GM12878 (cell line): ENCODE data around the gene LTBP2. TPM values are rescaled to one million over a fixed set of nuclear protein-coding genes. Genes with fewer than 3 reads are reported as not detected.

Experiments used
- ATAC-seq: fragments of 200-7000 bp; cut with Tn5 transposase; 3 replicates; pipeline ENCODE4 v1.9.1; 2020; ENCODE audit warnings: mild to moderate bottlenecking, moderate library complexity
- BruUV-seq: library from RNA; stranded (reverse); fragments of 400-500 nt; replicated peaks from 2 replicates; lab custom pipeline; 2021; lab: Mats Ljungman, UMichigan
- CTCF ChIA-PET: fragments of 300-600 bp; sonication (Branson Sonifier 250); formaldehyde crosslinking; extraction: SDS; loops from one replicate; lab custom pipeline; 2021; ENCODE audit warnings: inconsistent platforms; lab: Yijun Ruan, JAX
- POLR2A ChIA-PET: fragments of 350-600 bp; formaldehyde crosslinking; extraction: SDS; loops from one replicate; lab custom pipeline; 2021; ENCODE audit warnings: inconsistent platforms; lab: Charles Lee
- RAD21 ChIA-PET: fragments of 300-600 bp; sonication (Branson Sonifier 250); formaldehyde crosslinking; loops from one replicate; lab custom pipeline; 2023; ENCODE audit warnings: antibody characterized with exemption; ENCODE audit not compliant: unreplicated experiment; lab: Charles Lee
- SMC1A ChIA-PET: fragments of 300-600 bp; sonication (Branson Sonifier 250); formaldehyde crosslinking; loops from one replicate; lab custom pipeline; 2023; ENCODE audit not compliant: unreplicated experiment, uncharacterized antibody; lab: Charles Lee
- DNase-seq: peaks from one replicate; pipeline ENCODE4 v3.0.0-alpha.2; 2011; ENCODE audit warnings: low read depth, low spot score
- FAIRE-seq: peaks from 3 replicates; lab custom pipeline; 2011; peaks lifted over from hg19 to GRCh38; lab: Jason Lieb, UNC
- H2AFZ ChIP-seq: 2 replicates; pipeline ENCODE4 v1.6.0; 2011; ENCODE audit warnings: low read depth, low read length, control low read depth; ENCODE audit not compliant: control insufficient read depth
- H3K27ac ChIP-seq: 2 replicates; pipeline ENCODE4 v1.5.1; 2011; ENCODE audit warnings: control low read depth; ENCODE audit not compliant: control insufficient read depth, insufficient read depth
- H3K27me3 ChIP-seq, 2 experiments: replicated peaks in 1 of 2; 2 replicates each; pipeline versions ENCODE4 v1.6.0 to v1.6.1; 2011; ENCODE audit warnings: low read length in 1 of 2; ENCODE audit not compliant: control insufficient read depth in 2 of 2, insufficient read depth in 2 of 2
- H3K36me3 ChIP-seq, 2 experiments: 2 replicates each; pipeline ENCODE4 v1.5.1; 2011; ENCODE audit warnings: low read length in 1 of 2; ENCODE audit not compliant: control insufficient read depth in 2 of 2, insufficient read depth in 2 of 2
- H3K4me1 ChIP-seq: 2 replicates; pipeline ENCODE4 v1.6.1; 2011; ENCODE audit warnings: mild to moderate bottlenecking, low read length, moderate library complexity, mixed read lengths; ENCODE audit not compliant: control insufficient read depth, insufficient read depth
- H3K4me2 ChIP-seq: 2 replicates; pipeline ENCODE4 v1.6.0; 2011; ENCODE audit warnings: control low read depth; ENCODE audit not compliant: control insufficient read depth, insufficient read depth
- H3K4me3 ChIP-seq: fragments of 200-600 bp; sonication (generic); 2 replicates; pipeline ENCODE4 v1.5.1; 2016
- H3K79me2 ChIP-seq: 2 replicates; pipeline ENCODE4 v1.6.0; 2011; ENCODE audit warnings: low read length; ENCODE audit not compliant: control insufficient read depth, insufficient read depth
- H3K9ac ChIP-seq: 2 replicates; pipeline ENCODE4 v1.8.0; 2011; ENCODE audit warnings: low read length, control low read depth, mixed read lengths; ENCODE audit not compliant: control insufficient read depth, insufficient read depth
- H3K9me3 ChIP-seq: replicated peaks from 3 replicates; pipeline ENCODE4 v1.5.1; 2011; ENCODE audit warnings: mild to moderate bottlenecking, low read length; ENCODE audit not compliant: control insufficient read depth, insufficient read depth
- H4K20me1 ChIP-seq: 2 replicates; pipeline ENCODE4 v1.6.0; 2011; ENCODE audit not compliant: control insufficient read depth, insufficient read depth
- BCL11A ChIP-seq: IDR thresholded peaks from 2 replicates; pipeline ENCODE4 v1.6.1; 2011; ENCODE audit warnings: low read depth, low read length
- CBFB ChIP-seq: IDR thresholded peaks from 2 replicates; pipeline ENCODE4 v1.6.1; 2016; ENCODE audit warnings: antibody characterized with exemption, low read depth
- CREM ChIP-seq: IDR thresholded peaks from 2 replicates; pipeline ENCODE4 v1.6.1; 2014; ENCODE audit warnings: antibody characterized with exemption, low read depth
- DPF2 ChIP-seq: fragments of 450-650 bp; IDR thresholded peaks from 2 replicates; pipeline ENCODE4 v1.6.1; 2017; ENCODE audit warnings: mild to moderate bottlenecking
- IKZF1 ChIP-seq: fragments of 450-650 bp; conservative IDR thresholded peaks from 2 replicates; pipeline ENCODE4 v1.6.1; 2017; ENCODE audit warnings: antibody characterized with exemption, mild to moderate bottlenecking
- KLF5 ChIP-seq: fragments of 450-650 bp; IDR thresholded peaks from 2 replicates; pipeline ENCODE4 v1.6.1; 2014; ENCODE audit warnings: mild to moderate bottlenecking; ENCODE audit not compliant: partially characterized antibody
- MYC ChIP-seq: IDR thresholded peaks from 2 replicates; pipeline ENCODE4 v1.6.1; 2011; ENCODE audit warnings: mild to moderate bottlenecking, low read length, moderate library complexity, inconsistent platforms; ENCODE audit not compliant: insufficient read depth, insufficient replicate concordance, insufficient read length, severe bottlenecking
- POLR2A ChIP-seq: IDR thresholded peaks from 2 replicates; pipeline ENCODE4 v1.6.1; 2011; ENCODE audit warnings: low read depth, mild to moderate bottlenecking, low read length
- POLR2AphosphoS5 ChIP-seq: IDR thresholded peaks from 2 replicates; pipeline ENCODE4 v1.6.1; 2011; ENCODE audit warnings: mild to moderate bottlenecking, low read length, inconsistent platforms
- POU2F2 ChIP-seq: IDR thresholded peaks from 3 replicates; pipeline ENCODE4 v1.6.1; 2011; ENCODE audit warnings: low read depth, mild to moderate bottlenecking, low read length, borderline replicate concordance
- RELA ChIP-seq: fragments of 450-650 bp; IDR thresholded peaks from 2 replicates; pipeline ENCODE4 v1.8.0; 2014; ENCODE audit warnings: borderline replicate concordance; ENCODE audit not compliant: partially characterized antibody
- RFX5 ChIP-seq: IDR thresholded peaks from 2 replicates; pipeline ENCODE4 v1.6.1; 2011; ENCODE audit warnings: low read depth, low read length, improper control_type of control experiment
- SP1 ChIP-seq: IDR thresholded peaks from one replicate; pipeline ENCODE4 v1.6.1; 2011; ENCODE audit warnings: low read depth, low read length
- SUZ12 ChIP-seq: fragments of 200-600 bp; sonication (generic); IDR thresholded peaks from one replicate; pipeline ENCODE4 v1.6.1; 2018; ENCODE audit warnings: antibody characterized with exemption, mild to moderate bottlenecking; ENCODE audit not compliant: unreplicated experiment
- ZNF207 ChIP-seq: fragments of 450-650 bp; IDR thresholded peaks from 2 replicates; pipeline ENCODE4 v1.6.1; 2014; ENCODE audit warnings: antibody characterized with exemption, mild to moderate bottlenecking, borderline replicate concordance
- ZSCAN29 ChIP-seq: fragments of 450-650 bp; IDR thresholded peaks from 2 replicates; pipeline ENCODE4 v1.6.1; 2017; ENCODE audit warnings: mild to moderate bottlenecking, moderate library complexity
- WGBS: methylation state at CpG from one replicate; pipeline ENCODE4 v1.1.6; 2016; ENCODE audit warnings: low lambda C conversion rate; ENCODE audit not compliant: insufficient replicate concordance, insufficient coverage; ENCODE audit errors: missing lambda C conversion rate; 5-methylcytosine and 5-hydroxymethylcytosine counted together
- in situ Hi-C: fragments of 300-500 bp; cut with MboI; formaldehyde crosslinking; loops from 9 replicates; pipeline ENCODE4 v1.14.3; 2018; ENCODE audit warnings: mixed read lengths
- intact Hi-C: fragments of 100-400 bp; cut with micrococcal nuclease; formaldehyde crosslinking; loops from one replicate; pipeline ENCODE4 v1.14.2; 2022; ENCODE audit not compliant: unreplicated experiment
- polyA plus RNA-seq, 11 experiments: library from polyadenylated mRNA; depleted of rRNA in 4 of 11; unstranded in 6 of 11; stranded (reverse) in 5 of 11; fragments of >200 nt; fragmentation: Nextera tagmentation in 4 of 11; fragmentation: Illumina TruSeq in 1 of 11; extraction: Ambion mirVana in 4 of 11; extraction: Trizol in 1 of 11; gene quantifications; 1 replicate in 1 of 11; 2 replicates in 10 of 11; pipeline versions ENCODE4 v1.2.1 to v1.2.3, GENCODE V29; 2011 to 2016; ENCODE audit warnings: inconsistent platforms in 2 of 11, missing spikeins in 2 of 11, low read depth in 1 of 11
- total RNA-seq, 4 experiments: library from RNA; depleted of rRNA in 3 of 4; stranded (reverse); fragments of >200 nt in 3 of 4; fragmentation: Illumina TruSeq in 1 of 4; extraction: Trizol in 1 of 4; gene quantifications; 2 replicates each; pipeline versions ENCODE4 v1.2.1 to v1.2.3, GENCODE V29; 2013 to 2021
- TF ChIP-seq, protein P1 (sequence below): IDR thresholded peaks from 2 replicates; pipeline ENCODE4 v1.6.1; 2012; ENCODE audit warnings: low read depth, low read length, improper control_type of control experiment
- TF ChIP-seq, protein P2 (sequence below): IDR thresholded peaks from 2 replicates; pipeline ENCODE4 v1.6.1; 2012; ENCODE audit warnings: low read length, inconsistent platforms
- TF ChIP-seq, protein P3 (sequence below): fragments of 450-650 bp; IDR thresholded peaks from 2 replicates; pipeline ENCODE4 v1.6.1; 2018; ENCODE audit warnings: mild to moderate bottlenecking, low read depth, moderate library complexity; ENCODE audit not compliant: partially characterized antibody

Gene LTBP2
- total and polyA plus RNA-seq, 10 of the 15 experiments (the other 5 are each of a cell fraction or from before 2014, with no cell fraction given), result 0.03 to 0.23 (median 0.06) TPM; not detected in 1

DNA sequence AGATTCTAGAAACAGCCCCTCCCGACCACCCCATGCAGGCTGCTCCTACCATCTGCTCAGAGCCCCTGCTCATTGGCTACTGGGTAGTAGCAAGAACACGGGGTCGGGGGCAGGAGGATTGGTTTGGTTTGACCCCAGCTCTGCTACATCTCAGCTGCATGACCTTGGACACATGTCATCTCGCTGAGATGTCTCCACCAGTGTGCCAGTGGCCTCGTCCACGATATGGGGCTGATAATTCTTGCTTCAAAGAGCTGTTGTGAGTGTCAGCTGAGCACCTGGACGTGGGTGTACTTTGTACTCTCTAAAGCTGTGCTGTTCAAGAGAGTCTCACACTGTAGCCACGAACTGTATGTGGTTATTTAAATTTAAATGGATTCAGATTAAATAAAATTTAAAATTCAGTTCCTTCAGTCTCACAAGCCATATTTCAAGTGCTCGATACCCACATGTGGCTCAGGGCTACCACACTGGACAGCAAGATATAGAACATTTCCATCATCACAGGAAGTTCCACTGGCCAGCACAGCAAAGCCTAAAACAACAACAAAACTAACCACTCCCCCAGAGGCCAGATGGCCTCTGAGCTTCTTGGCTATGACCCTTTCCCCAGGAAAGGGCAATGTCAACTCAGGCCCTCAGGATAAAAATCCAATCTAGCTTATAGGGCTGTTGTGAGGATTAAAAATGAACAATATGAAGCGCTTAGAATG, 18.6 kb downstream of the LTBP2 start:
- SMC1A ChIA-PET, result interaction anchor here (0.8 to 1.5 kb wide), 5 partner anchors 9 to 25 kb away, joined by 3 to 5 read pairs (median 3); no protein-coding TSS in a partner anchor
- FAIRE-seq, result no peak
- TF ChIP-seq KLF5 (no peak), POLR2AphosphoS5 (no peak), ZSCAN29 (no peak), POLR2A (no peak), RELA (no peak), CREM (no peak), MYC (no peak), SUZ12 (no peak), CBFB (no peak), SP1 (no peak), IKZF1 (0 out of 2 replicates have a peak, but pooled peaks have one; percentile 9), POU2F2 (no peak), DPF2 (peak; percentile 30; the same call in 1 of the 2 replicates), ZNF207 (no peak), RFX5 (no peak), BCL11A (no peak)
- TF ChIP-seq, protein P1, sequence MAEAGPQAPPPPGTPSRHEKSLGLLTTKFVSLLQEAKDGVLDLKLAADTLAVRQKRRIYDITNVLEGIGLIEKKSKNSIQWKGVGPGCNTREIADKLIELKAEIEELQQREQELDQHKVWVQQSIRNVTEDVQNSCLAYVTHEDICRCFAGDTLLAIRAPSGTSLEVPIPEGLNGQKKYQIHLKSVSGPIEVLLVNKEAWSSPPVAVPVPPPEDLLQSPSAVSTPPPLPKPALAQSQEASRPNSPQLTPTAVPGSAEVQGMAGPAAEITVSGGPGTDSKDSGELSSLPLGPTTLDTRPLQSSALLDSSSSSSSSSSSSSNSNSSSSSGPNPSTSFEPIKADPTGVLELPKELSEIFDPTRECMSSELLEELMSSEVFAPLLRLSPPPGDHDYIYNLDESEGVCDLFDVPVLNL, result no peak
- TF ChIP-seq, protein P2, sequence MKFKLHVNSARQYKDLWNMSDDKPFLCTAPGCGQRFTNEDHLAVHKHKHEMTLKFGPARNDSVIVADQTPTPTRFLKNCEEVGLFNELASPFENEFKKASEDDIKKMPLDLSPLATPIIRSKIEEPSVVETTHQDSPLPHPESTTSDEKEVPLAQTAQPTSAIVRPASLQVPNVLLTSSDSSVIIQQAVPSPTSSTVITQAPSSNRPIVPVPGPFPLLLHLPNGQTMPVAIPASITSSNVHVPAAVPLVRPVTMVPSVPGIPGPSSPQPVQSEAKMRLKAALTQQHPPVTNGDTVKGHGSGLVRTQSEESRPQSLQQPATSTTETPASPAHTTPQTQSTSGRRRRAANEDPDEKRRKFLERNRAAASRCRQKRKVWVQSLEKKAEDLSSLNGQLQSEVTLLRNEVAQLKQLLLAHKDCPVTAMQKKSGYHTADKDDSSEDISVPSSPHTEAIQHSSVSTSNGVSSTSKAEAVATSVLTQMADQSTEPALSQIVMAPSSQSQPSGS, result no peak
- TF ChIP-seq, protein P3, sequence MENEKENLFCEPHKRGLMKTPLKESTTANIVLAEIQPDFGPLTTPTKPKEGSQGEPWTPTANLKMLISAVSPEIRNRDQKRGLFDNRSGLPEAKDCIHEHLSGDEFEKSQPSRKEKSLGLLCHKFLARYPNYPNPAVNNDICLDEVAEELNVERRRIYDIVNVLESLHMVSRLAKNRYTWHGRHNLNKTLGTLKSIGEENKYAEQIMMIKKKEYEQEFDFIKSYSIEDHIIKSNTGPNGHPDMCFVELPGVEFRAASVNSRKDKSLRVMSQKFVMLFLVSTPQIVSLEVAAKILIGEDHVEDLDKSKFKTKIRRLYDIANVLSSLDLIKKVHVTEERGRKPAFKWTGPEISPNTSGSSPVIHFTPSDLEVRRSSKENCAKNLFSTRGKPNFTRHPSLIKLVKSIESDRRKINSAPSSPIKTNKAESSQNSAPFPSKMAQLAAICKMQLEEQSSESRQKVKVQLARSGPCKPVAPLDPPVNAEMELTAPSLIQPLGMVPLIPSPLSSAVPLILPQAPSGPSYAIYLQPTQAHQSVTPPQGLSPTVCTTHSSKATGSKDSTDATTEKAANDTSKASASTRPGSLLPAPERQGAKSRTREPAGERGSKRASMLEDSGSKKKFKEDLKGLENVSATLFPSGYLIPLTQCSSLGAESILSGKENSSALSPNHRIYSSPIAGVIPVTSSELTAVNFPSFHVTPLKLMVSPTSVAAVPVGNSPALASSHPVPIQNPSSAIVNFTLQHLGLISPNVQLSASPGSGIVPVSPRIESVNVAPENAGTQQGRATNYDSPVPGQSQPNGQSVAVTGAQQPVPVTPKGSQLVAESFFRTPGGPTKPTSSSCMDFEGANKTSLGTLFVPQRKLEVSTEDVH, result no peak

More for the DNA sequence above, 18.6 kb downstream of the LTBP2 start:
- H3K27ac ChIP-seq, result peak overlapping the region; percentile 35; the same call in 1 of the 2 replicates
- peak; percentile 67 for ATAC-seq
- H3K27me3 ChIP-seq, result no peaks in the 10 kb centered on the region
- ChIA-PET POLR2A (interaction anchor here (1.0 to 2.0 kb wide), 2 partner anchors 20 to 24 kb away, joined by 3 to 6 read pairs; no protein-coding TSS in a partner anchor), RAD21 (interaction anchor here (1.0 to 3.3 kb wide), 6 partner anchors 13 to 100 kb away, joined by 3 to 12 read pairs (median 3); partner anchors contain the start of genes ISCA2 and NPC2), CTCF (interaction anchor here (0.6 to 3.6 kb wide), 5 partner anchors 16 to 312 kb away, joined by 3 to 12 read pairs (median 4); no protein-coding TSS in a partner anchor)
- no peak overlapping the region for H3K4me3 ChIP-seq
- DNase-seq, result no peak
- no TSS peak for BruUV-seq
- peak overlapping the region; percentile 5; the same call in 1 of the 2 replicates for H2AFZ ChIP-seq
- H3K4me1 ChIP-seq, result peaks cover 15% of the 10 kb centered on the region
- no peak overlapping the region for H3K9ac ChIP-seq
- in situ Hi-C loops (no loop called here), intact Hi-C loops (no loop called here)
- no peaks in the 10 kb centered on the region for H3K36me3 ChIP-seq
- H3K4me2 ChIP-seq, result no peak overlapping the region
- 58% methylated on average over 10 of the region's 10 CpGs for WGBS
- no peaks in the 10 kb centered on the region for H4K20me1 ChIP-seq
- no peaks in the 10 kb centered on the region for H3K79me2 ChIP-seq
- no peaks in the 10 kb centered on the region for H3K9me3 ChIP-seq
